ENCODE measurements around the gene THAP12. TPM values are rescaled to one million over a fixed set of nuclear protein-coding genes. Genes with fewer than 3 reads are reported as not detected.

THAP12 gene
- total and polyA plus RNA-seq, 2 of the 13 experiments (the other 11 are each of a cell fraction or from before 2014, with no cell fraction given): 18.8 to 51.3 TPM

DNA sequence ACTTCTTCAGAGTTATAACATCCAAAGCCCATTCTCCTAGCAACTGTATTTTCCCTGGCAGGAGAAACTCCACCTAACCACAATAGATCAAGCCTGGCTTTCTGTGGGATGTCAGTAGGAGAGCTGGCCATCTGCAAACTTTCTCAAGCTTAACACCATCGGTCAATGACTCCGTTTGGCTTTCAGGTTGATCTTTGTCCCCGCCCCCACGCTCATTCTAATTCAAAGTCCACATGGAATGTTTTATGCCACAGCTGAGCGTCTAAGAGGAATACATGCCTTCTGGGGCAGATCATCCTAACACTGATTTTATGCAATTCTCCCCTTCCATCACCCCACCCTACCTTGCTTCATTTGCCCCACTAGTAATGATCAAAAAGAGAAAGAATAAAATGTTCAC lies 5.0 kb upstream of the THAP12 start (continued):
- TF ChIP-seq, protein P1, sequence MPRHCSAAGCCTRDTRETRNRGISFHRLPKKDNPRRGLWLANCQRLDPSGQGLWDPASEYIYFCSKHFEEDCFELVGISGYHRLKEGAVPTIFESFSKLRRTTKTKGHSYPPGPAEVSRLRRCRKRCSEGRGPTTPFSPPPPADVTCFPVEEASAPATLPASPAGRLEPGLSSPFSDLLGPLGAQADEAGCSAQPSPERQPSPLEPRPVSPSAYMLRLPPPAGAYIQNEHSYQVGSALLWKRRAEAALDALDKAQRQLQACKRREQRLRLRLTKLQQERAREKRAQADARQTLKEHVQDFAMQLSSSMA (CRISPR knock-in tag; IDR thresholded peaks at IDR 0.05): 0 out of 2 replicates have a peak, but pooled peaks have one; percentile 45
- no peak for TF ChIP-seq FOXA1 (IDR thresholded peaks at IDR 0.05)
- 0 out of 2 replicates have a peak, but pooled peaks have one; percentile 5 for TF ChIP-seq FOXA1 (CRISPR knock-in tag; IDR thresholded peaks at IDR 0.05)
- 0 out of 2 replicates have a peak, but pooled peaks have one; percentile 7 for TF ChIP-seq RARA (CRISPR knock-in tag; IDR thresholded peaks at IDR 0.05)
- peak; percentile 71 for TF ChIP-seq ZNF614 (CRISPR knock-in tag; IDR thresholded peaks at IDR 0.05; ENCODE audit: borderline replicate concordance)
- TF ChIP-seq SMAD3 (CRISPR knock-in tag; IDR thresholded peaks at IDR 0.05): 0 out of 2 replicates have a peak, but pooled peaks have one; percentile 35
- 0 out of 2 replicates have a peak, but pooled peaks have one; percentile 29 for TF ChIP-seq TGIF2 (CRISPR knock-in tag; IDR thresholded peaks at IDR 0.05)
- TF ChIP-seq HNF4G (IDR thresholded peaks at IDR 0.05; ENCODE audit: borderline replicate concordance, low read depth, low read length): peak; percentile 69
- TF ChIP-seq HNF4G (CRISPR knock-in tag; IDR thresholded peaks at IDR 0.05; ENCODE audit: borderline replicate concordance, low read depth): 0 out of 2 replicates have a peak, but pooled peaks have one; percentile 64
- no peak for TF ChIP-seq ZNF138 (CRISPR knock-in tag; IDR thresholded peaks at IDR 0.05; ENCODE audit: low read depth)
- TF ChIP-seq ZNF260 (CRISPR knock-in tag; IDR thresholded peaks at IDR 0.05; ENCODE audit: borderline replicate concordance, low read depth): no peak
- no peak for TF ChIP-seq SNAI1 (CRISPR knock-in tag; IDR thresholded peaks at IDR 0.05; ENCODE audit: borderline replicate concordance)
- TF ChIP-seq RXRA (CRISPR knock-in tag; IDR thresholded peaks at IDR 0.05): peak; percentile 31; the same call in 1 of the 2 replicates
- TF ChIP-seq SALL1 (CRISPR knock-in tag; IDR thresholded peaks at IDR 0.05): peak; percentile 65
- no peak for TF ChIP-seq ZFP82 (CRISPR knock-in tag; IDR thresholded peaks at IDR 0.05; ENCODE audit: borderline replicate concordance)
- TF ChIP-seq, protein P2, sequence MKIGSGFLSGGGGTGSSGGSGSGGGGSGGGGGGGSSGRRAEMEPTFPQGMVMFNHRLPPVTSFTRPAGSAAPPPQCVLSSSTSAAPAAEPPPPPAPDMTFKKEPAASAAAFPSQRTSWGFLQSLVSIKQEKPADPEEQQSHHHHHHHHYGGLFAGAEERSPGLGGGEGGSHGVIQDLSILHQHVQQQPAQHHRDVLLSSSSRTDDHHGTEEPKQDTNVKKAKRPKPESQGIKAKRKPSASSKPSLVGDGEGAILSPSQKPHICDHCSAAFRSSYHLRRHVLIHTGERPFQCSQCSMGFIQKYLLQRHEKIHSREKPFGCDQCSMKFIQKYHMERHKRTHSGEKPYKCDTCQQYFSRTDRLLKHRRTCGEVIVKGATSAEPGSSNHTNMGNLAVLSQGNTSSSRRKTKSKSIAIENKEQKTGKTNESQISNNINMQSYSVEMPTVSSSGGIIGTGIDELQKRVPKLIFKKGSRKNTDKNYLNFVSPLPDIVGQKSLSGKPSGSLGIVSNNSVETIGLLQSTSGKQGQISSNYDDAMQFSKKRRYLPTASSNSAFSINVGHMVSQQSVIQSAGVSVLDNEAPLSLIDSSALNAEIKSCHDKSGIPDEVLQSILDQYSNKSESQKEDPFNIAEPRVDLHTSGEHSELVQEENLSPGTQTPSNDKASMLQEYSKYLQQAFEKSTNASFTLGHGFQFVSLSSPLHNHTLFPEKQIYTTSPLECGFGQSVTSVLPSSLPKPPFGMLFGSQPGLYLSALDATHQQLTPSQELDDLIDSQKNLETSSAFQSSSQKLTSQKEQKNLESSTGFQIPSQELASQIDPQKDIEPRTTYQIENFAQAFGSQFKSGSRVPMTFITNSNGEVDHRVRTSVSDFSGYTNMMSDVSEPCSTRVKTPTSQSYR (CRISPR knock-in tag; IDR thresholded peaks at IDR 0.05; ENCODE audit: borderline replicate concordance): peak; percentile 76; the same call in 1 of the 2 replicates
- peak; percentile 36; the same call in 1 of the 2 replicates for TF ChIP-seq YEATS2 (CRISPR knock-in tag; IDR thresholded peaks at IDR 0.05; ENCODE audit: borderline replicate concordance)
- no peak for TF ChIP-seq CENPT (CRISPR knock-in tag; IDR thresholded peaks at IDR 0.05; ENCODE audit: low read depth)
- peak; percentile 69; the same call in 1 of the 2 replicates for TF ChIP-seq GATAD2A (CRISPR knock-in tag; IDR thresholded peaks at IDR 0.05)
- peak; percentile 39; the same call in 1 of the 2 replicates for TF ChIP-seq NCOR1 (IDR thresholded peaks at IDR 0.05; ENCODE audit: borderline replicate concordance, low read length)
- no peak for TF ChIP-seq KDM5B (CRISPR knock-in tag; IDR thresholded peaks at IDR 0.05; ENCODE audit: borderline replicate concordance)
- TF ChIP-seq, protein P3, sequence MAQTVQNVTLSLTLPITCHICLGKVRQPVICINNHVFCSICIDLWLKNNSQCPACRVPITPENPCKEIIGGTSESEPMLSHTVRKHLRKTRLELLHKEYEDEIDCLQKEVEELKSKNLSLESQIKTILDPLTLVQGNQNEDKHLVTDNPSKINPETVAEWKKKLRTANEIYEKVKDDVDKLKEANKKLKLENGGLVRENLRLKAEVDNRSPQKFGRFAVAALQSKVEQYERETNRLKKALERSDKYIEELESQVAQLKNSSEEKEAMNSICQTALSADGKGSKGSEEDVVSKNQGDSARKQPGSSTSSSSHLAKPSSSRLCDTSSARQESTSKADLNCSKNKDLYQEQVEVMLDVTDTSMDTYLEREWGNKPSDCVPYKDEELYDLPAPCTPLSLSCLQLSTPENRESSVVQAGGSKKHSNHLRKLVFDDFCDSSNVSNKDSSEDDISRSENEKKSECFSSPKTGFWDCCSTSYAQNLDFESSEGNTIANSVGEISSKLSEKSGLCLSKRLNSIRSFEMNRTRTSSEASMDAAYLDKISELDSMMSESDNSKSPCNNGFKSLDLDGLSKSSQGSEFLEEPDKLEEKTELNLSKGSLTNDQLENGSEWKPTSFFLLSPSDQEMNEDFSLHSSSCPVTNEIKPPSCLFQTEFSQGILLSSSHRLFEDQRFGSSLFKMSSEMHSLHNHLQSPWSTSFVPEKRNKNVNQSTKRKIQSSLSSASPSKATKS (CRISPR knock-in tag; IDR thresholded peaks at IDR 0.05): no peak
- TF ChIP-seq ZNF572 (CRISPR knock-in tag; IDR thresholded peaks at IDR 0.05): no peak
- 0 out of 2 replicates have a peak, but pooled peaks have one; percentile 67 for TF ChIP-seq MIXL1 (CRISPR knock-in tag; IDR thresholded peaks at IDR 0.05)
- peak; percentile 46; the same call in 1 of the 2 replicates for TF ChIP-seq ZNF501 (CRISPR knock-in tag; IDR thresholded peaks at IDR 0.05)
- TF ChIP-seq, protein P4, sequence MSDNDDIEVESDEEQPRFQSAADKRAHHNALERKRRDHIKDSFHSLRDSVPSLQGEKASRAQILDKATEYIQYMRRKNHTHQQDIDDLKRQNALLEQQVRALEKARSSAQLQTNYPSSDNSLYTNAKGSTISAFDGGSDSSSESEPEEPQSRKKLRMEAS (IDR thresholded peaks at IDR 0.05): peak; percentile 49; the same call in 1 of the 2 replicates
- TF ChIP-seq ZNF747 (CRISPR knock-in tag; IDR thresholded peaks at IDR 0.05; ENCODE audit: borderline replicate concordance): no peak

Measured in HepG2 (cell line).